HFFc6 (cell line): Measurements from ENCODE around the gene NCOA3. TPM values are rescaled to one million over a fixed set of nuclear protein-coding genes. Genes with fewer than 3 reads are reported as not detected.

ENCODE experiments used
- DNase-seq: peaks from one replicate; pipeline ENCODE4 v3.0.0-alpha.2; 2018
- H3K27ac Mint-ChIP-seq: 2 replicates; pipeline ENCODE4 v1.8.0; 2020; ENCODE audit warnings: mild to moderate bottlenecking, mixed read lengths
- H3K27me3 Mint-ChIP-seq: 2 replicates; pipeline ENCODE4 v1.8.0; 2021; ENCODE audit warnings: mild to moderate bottlenecking, moderate library complexity, mixed read lengths; ENCODE audit not compliant: insufficient read depth
- H3K36me3 Mint-ChIP-seq: 2 replicates; pipeline ENCODE4 v1.8.0; 2021; ENCODE audit warnings: low read depth, mixed read lengths
- H3K4me1 Mint-ChIP-seq: 2 replicates; pipeline ENCODE4 v1.8.0; 2020; ENCODE audit warnings: low read depth, mixed read lengths
- H3K4me3 Mint-ChIP-seq: 2 replicates; pipeline ENCODE4 v1.8.0; 2020; ENCODE audit warnings: mild to moderate bottlenecking, moderate library complexity, mixed read lengths
- H3K9me3 Mint-ChIP-seq: 2 replicates; pipeline ENCODE4 v1.8.0; 2020; ENCODE audit warnings: mild to moderate bottlenecking, mixed read lengths
- total RNA-seq, 6 experiments: library from RNA; stranded (reverse); fragmentation: NEBNext Ultra II Directional; extraction: Animal tissue kit (Norgen Biotek cat#: 25700); gene quantifications; 2 replicates in 1 of 6; 3 replicates in 5 of 6; pipeline ENCODE4 v1.2.3, GENCODE V29; 2021
- TF ChIP-seq, protein P1 (sequence below): fragments of 200-600 bp; sonication (generic); IDR thresholded peaks from 2 replicates; pipeline ENCODE4 v1.5.0; 2021; ENCODE audit warnings: antibody characterized with exemption, mild to moderate bottlenecking

The NCOA3 gene
- total RNA-seq, 6 experiments from 2014 or later = 28.6 to 40.9 (median 32.7) TPM

DNA sequence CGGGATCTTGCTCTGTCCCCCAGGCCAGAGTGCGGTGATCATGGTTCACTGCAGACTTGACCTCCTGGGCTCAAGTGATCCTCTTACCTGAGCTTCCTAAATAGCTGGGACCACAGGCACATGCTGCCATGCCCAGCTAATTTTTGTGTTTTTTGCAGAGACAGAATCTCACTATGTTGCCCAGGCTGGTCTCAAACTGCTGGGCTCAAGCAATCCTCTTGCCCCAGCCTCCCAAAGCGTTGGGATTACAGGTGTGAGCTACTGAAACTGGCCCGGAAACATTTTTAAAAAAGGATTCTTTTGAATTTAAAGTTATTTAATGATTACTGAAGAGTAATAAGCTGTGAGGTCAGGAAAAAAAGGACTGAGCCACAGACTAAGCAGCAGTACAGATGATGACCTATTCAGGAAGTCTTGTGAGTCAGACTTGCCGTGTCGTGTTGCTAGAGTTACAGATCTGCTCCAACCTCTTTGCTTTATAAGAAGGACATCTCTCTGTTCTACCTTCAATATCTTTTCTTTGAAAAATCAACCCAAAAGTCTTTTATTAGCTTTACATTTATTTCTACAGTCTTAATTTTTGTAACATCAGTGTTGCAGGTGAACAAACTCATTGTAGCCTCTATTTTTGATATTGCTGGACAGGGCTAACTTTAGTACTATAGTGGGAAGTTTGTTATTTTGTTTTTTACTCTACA is 108.7 kb downstream of the NCOA3 start:
- peaks cover 47% of the 10 kb centered on the region for H3K4me1 Mint-ChIP-seq
- no peaks in the 10 kb centered on the region for H3K36me3 Mint-ChIP-seq
- H3K4me3 Mint-ChIP-seq = peak overlapping the region; percentile 58
- DNase-seq = peak; percentile 79
- no peaks in the 10 kb centered on the region for H3K27me3 Mint-ChIP-seq
- TF ChIP-seq, protein P1, sequence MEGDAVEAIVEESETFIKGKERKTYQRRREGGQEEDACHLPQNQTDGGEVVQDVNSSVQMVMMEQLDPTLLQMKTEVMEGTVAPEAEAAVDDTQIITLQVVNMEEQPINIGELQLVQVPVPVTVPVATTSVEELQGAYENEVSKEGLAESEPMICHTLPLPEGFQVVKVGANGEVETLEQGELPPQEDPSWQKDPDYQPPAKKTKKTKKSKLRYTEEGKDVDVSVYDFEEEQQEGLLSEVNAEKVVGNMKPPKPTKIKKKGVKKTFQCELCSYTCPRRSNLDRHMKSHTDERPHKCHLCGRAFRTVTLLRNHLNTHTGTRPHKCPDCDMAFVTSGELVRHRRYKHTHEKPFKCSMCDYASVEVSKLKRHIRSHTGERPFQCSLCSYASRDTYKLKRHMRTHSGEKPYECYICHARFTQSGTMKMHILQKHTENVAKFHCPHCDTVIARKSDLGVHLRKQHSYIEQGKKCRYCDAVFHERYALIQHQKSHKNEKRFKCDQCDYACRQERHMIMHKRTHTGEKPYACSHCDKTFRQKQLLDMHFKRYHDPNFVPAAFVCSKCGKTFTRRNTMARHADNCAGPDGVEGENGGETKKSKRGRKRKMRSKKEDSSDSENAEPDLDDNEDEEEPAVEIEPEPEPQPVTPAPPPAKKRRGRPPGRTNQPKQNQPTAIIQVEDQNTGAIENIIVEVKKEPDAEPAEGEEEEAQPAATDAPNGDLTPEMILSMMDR = no peak
- H3K9me3 Mint-ChIP-seq = no peaks in the 10 kb centered on the region
- H3K27ac Mint-ChIP-seq = peak overlapping the region; percentile 94

DNA sequence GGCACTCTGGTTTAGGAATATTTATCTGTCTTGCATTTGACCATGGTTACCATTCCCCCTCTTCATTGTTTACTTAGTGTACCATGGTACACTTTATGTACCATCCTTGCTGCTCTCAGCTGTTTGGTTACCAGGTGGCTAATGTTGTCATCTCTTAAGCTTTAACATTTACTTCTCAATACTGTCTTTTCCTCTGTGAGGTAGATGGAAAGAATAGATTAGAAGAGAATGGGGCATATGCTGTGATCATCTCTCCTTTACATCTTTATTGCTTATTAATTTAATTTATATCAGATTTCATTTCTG is 109.2 kb downstream of the NCOA3 start:
- peak overlapping the region; percentile 58; the same call in 1 of the 2 replicates for H3K4me3 Mint-ChIP-seq
- H3K9me3 Mint-ChIP-seq = no peaks in the 10 kb centered on the region
- peaks cover 42% of the 10 kb centered on the region for H3K4me1 Mint-ChIP-seq
- no peaks in the 10 kb centered on the region for H3K27me3 Mint-ChIP-seq
- peak overlapping the region; percentile 94 for H3K27ac Mint-ChIP-seq
- no peaks in the 10 kb centered on the region for H3K36me3 Mint-ChIP-seq
- TF ChIP-seq, protein P1 = no peak
- DNase-seq = no peak

DNA sequence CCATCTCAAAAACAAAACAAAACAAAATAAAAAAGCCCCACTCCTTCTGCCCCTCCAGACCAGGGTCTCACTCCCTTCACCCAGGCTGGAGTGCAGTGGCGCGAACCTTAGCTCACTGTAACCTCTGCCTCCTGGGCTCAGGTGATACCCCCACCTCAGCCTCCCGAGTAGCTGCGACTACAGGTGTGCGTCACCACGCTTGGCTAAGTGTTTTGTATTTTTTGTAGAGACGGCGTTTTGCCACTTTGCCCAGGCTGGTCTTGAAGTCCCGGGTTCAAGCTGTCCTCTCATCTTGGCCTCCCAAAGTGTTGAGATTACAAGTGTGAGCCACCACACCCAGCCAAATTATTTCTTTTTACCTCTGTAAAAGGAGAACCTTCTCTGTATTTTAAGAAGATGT is 110.1 kb downstream of the NCOA3 start:
- H3K4me1 Mint-ChIP-seq = peaks cover 38% of the 10 kb centered on the region
- TF ChIP-seq, protein P1 = no peak
- no peaks in the 10 kb centered on the region for H3K36me3 Mint-ChIP-seq
- no peak for DNase-seq
- no peak overlapping the region for H3K27ac Mint-ChIP-seq
- no peaks in the 10 kb centered on the region for H3K27me3 Mint-ChIP-seq
- H3K9me3 Mint-ChIP-seq = no peaks in the 10 kb centered on the region
- no peak overlapping the region for H3K4me3 Mint-ChIP-seq

DNA sequence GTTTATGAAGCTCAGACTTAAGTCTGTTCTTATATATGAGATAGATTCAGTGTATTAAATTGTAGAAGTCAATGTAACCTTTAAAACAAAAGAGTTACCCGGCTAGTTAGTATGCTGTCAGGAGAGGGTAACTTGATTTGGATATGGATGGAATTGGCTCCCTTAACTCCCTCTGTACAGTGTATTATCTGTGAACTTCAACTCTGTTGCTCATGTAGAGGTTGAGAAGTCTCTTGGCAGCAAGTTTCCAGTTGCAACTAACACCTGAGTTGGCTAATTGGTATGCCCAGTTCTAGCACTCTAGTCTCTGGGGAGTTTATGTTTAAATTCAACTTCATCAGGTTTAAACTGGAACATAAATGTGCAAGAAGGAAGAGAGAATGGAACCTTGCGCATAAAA is 111.0 kb downstream of the NCOA3 start:
- peak overlapping the region; percentile 8; the same call in 1 of the 2 replicates for H3K27ac Mint-ChIP-seq
- H3K27me3 Mint-ChIP-seq = no peaks in the 10 kb centered on the region; the same call in 1 of the 2 replicates
- TF ChIP-seq, protein P1 = no peak
- H3K36me3 Mint-ChIP-seq = no peaks in the 10 kb centered on the region
- no peak overlapping the region for H3K4me3 Mint-ChIP-seq
- peaks cover 29% of the 10 kb centered on the region for H3K4me1 Mint-ChIP-seq
- no peak for DNase-seq
- no peaks in the 10 kb centered on the region for H3K9me3 Mint-ChIP-seq

DNA sequence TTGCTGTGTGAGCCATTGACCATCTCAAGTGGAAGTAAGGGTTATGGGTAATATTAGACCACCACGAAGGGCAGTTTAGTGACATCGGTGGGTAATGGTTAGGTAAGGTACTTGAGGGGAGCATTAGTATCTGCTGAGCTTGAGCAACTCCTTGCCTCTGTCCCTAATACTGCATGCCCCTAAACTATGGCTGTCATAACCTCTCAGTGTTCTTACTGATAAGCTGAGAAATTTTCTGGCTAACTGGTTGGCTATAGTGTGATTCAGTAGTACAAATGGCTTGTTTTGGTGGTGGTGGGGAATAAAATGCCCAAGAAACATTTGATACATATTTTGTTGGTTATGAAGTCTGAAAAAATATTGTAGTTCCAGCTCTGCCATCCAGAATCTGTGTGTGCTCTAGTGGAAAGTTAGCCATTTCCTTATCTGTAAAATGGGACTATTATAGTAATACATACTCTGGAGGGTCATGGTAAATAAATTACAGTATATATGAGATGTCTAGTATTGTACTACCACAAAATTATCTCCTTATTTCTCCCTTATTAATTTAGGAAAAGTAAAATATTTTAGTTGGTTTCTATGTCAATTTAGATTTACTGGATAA is 113.1 kb downstream of the NCOA3 start:
- Mint-ChIP-seq H3K36me3 (no peaks in the 10 kb centered on the region), H3K4me3 (no peak overlapping the region), H3K27ac (no peak overlapping the region), H3K9me3 (no peaks in the 10 kb centered on the region), H3K27me3 (no peaks in the 10 kb centered on the region; the same call in 1 of the 2 replicates), H3K4me1 (peaks cover 17% of the 10 kb centered on the region)
- no peak for DNase-seq
- TF ChIP-seq, protein P1 = no peak
